PC-3 (cell line): Measurements from ENCODE around the gene PSMC6. TPM values are rescaled to one million over a fixed set of nuclear protein-coding genes. Genes with fewer than 3 reads are reported as not detected.

Experiments used
- ATAC-seq: fragments of 200-7000 bp; cut with Tn5 transposase; 2 replicates; pipeline ENCODE4 v1.9.1; 2020; ENCODE audit warnings: mild to moderate bottlenecking, moderate library complexity
- BruUV-seq: library from RNA; stranded (reverse); fragments of 400-500 nt; replicated peaks from 2 replicates; lab custom pipeline; 2021; lab: Mats Ljungman, UMichigan
- CTCF ChIA-PET: fragments of 300-600 bp; sonication (Branson Sonifier 250); formaldehyde crosslinking; loops from one replicate; lab custom pipeline; 2022; ENCODE audit warnings: antibody characterized with exemption; lab: Charles Lee
- POLR2A ChIA-PET: fragments of 300-600 bp; sonication (Branson Sonifier 250); formaldehyde crosslinking; loops from one replicate; lab custom pipeline; 2022; ENCODE audit warnings: antibody characterized with exemption; ENCODE audit not compliant: unreplicated experiment; lab: Charles Lee
- DNase-seq: peaks from one replicate; pipeline ENCODE4 v3.0.0-alpha.2; 2015
- H2AFZ ChIP-seq: fragments of 300-600 bp; sonication (generic); 2 replicates; pipeline ENCODE4 v1.6.0; 2016; ENCODE audit warnings: antibody characterized with exemption, low read length
- H3F3A ChIP-seq: fragments of 300-600 bp; sonication (generic); one replicate; pipeline ENCODE4 v1.6.0; 2017; ENCODE audit warnings: antibody characterized with exemption, low read length, control low read depth, mild to moderate bottlenecking; ENCODE audit not compliant: unreplicated experiment
- H3K27ac ChIP-seq: fragments of 300-600 bp; sonication (generic); 2 replicates; pipeline ENCODE4 v1.5.1; 2016; ENCODE audit warnings: mild to moderate bottlenecking, low read length
- H3K27me3 ChIP-seq: fragments of 300-600 bp; sonication (generic); 2 replicates; pipeline ENCODE4 v1.6.1; 2016; ENCODE audit warnings: low read length, mixed read lengths
- H3K36me3 ChIP-seq: fragments of 300-600 bp; sonication (generic); 2 replicates; pipeline ENCODE4 v1.6.1; 2016; ENCODE audit warnings: low read depth, mixed run types, low read length, mixed read lengths
- H3K4me1 ChIP-seq: fragments of 300-600 bp; sonication (generic); 2 replicates; pipeline ENCODE4 v1.5.1; 2016; ENCODE audit warnings: low read length; ENCODE audit not compliant: insufficient read depth
- H3K4me2 ChIP-seq: fragments of 300-600 bp; sonication (generic); 2 replicates; pipeline ENCODE4 v1.6.0; 2016; ENCODE audit warnings: low read length
- H3K4me3 ChIP-seq: fragments of 300-600 bp; sonication (generic); 2 replicates; pipeline ENCODE4 v1.5.1; 2016; ENCODE audit warnings: mild to moderate bottlenecking, low read length, mixed read lengths
- H3K79me2 ChIP-seq: fragments of 300-600 bp; sonication (generic); 2 replicates; pipeline ENCODE4 v1.6.1; 2017; ENCODE audit warnings: low read length, mixed read lengths
- H3K9ac ChIP-seq: fragments of 300-600 bp; sonication (generic); 2 replicates; pipeline ENCODE4 v1.6.0; 2016; ENCODE audit warnings: mild to moderate bottlenecking, low read length
- H3K9me2 ChIP-seq: fragments of 300-600 bp; sonication (generic); replicated peaks from 2 replicates; pipeline ENCODE4 v1.6.1; 2016; ENCODE audit warnings: mixed run types, low read length, mixed read lengths
- H3K9me3 ChIP-seq: fragments of 300-600 bp; sonication (generic); 2 replicates; pipeline ENCODE4 v1.6.1; 2016; ENCODE audit warnings: low read length, mixed read lengths
- H4K20me1 ChIP-seq: fragments of 300-600 bp; sonication (generic); 2 replicates; pipeline ENCODE4 v1.6.1; 2016; ENCODE audit warnings: low read length, mixed read lengths
- CTCF ChIP-seq: fragments of 300-600 bp; sonication (generic); conservative IDR thresholded peaks from 2 replicates; pipeline ENCODE4 v1.5.1; 2017; ENCODE audit warnings: antibody characterized with exemption, low read depth, mild to moderate bottlenecking, low read length
- EZH2 ChIP-seq: fragments of 300-600 bp; sonication (generic); IDR thresholded peaks from one replicate; pipeline ENCODE4 v1.6.1; 2017; ENCODE audit warnings: antibody characterized with exemption, mild to moderate bottlenecking, low read length; ENCODE audit not compliant: unreplicated experiment
- EZH2phosphoT487 ChIP-seq: fragments of 300-600 bp; sonication (generic); IDR thresholded peaks from 2 replicates; pipeline ENCODE4 v1.6.1; 2018; ENCODE audit warnings: mild to moderate bottlenecking, antibody characterized with exemption, low read length, borderline replicate concordance
- intact Hi-C: fragments of 100-400 bp; cut with micrococcal nuclease; formaldehyde crosslinking; loops from 2 replicates; pipeline ENCODE4 v1.9.0; 2023
- total RNA-seq: library from RNA; depleted of rRNA; stranded (reverse); fragments of >200 nt; gene quantifications from 2 replicates; pipeline ENCODE4 v1.2.3, GENCODE V29; 2014

The PSMC6 gene
- total RNA-seq, 1 experiment from 2014 or later = 232 TPM

GRCh38 chr14:52730709-52731111 is 23.7 kb downstream of the PSMC6 start:
- POLR2A ChIA-PET = interaction anchor here (0.7 kb wide), 1 partner anchor 63 kb away, joined by 3 read pairs; no protein-coding TSS in a partner anchor
- H3K4me2 ChIP-seq = peak overlapping the region; percentile 87
- peak overlapping the region; percentile 89 for H3K9ac ChIP-seq
- CTCF ChIA-PET = no interaction called here
- no peaks in the 10 kb centered on the region; the same call in 1 of the 2 replicates for H3K4me1 ChIP-seq
- H3K4me3 ChIP-seq = peak overlapping the region; percentile 80
- peaks cover 14% of the 10 kb centered on the region for H3K36me3 ChIP-seq
- intact Hi-C loops = loop anchor here (1.0 to 2.0 kb wide), 3 partner anchors 39 to 221 kb away; partner anchors contain the start of genes FERMT2 and GNPNAT1
- no TSS peak for BruUV-seq
- peak overlapping the region; percentile 75 for H2AFZ ChIP-seq
- H3K79me2 ChIP-seq = peaks cover 47% of the 10 kb centered on the region
- DNase-seq = peak; percentile 45
- H3K27ac ChIP-seq = peak overlapping the region; percentile 18
- TF ChIP-seq EZH2 = no peak
- no peak for TF ChIP-seq EZH2phosphoT487
- TF ChIP-seq CTCF = no peak
- no peak; the same call in 1 of the 2 replicates for ATAC-seq
- no peaks in the 10 kb centered on the region for H4K20me1 ChIP-seq
- H3F3A ChIP-seq = no peaks in the 10 kb centered on the region
- no peaks in the 10 kb centered on the region for H3K9me3 ChIP-seq
- H3K27me3 ChIP-seq = no peaks in the 10 kb centered on the region
- no peaks in the 10 kb centered on the region for H3K9me2 ChIP-seq

GRCh38 chr14:52733824-52734223 is 26.8 kb downstream of the PSMC6 start:
- Histone ChIP-seq H3K79me2 (peaks cover 71% of the 10 kb centered on the region), H3K27me3 (no peaks in the 10 kb centered on the region), H3K27ac (no peak overlapping the region), H4K20me1 (no peaks in the 10 kb centered on the region), H3K9me2 (no peaks in the 10 kb centered on the region), H2AFZ (no peak overlapping the region), H3F3A (no peaks in the 10 kb centered on the region), H3K4me3 (no peak overlapping the region), H3K36me3 (no peaks in the 10 kb centered on the region), H3K9ac (no peak overlapping the region), H3K9me3 (no peaks in the 10 kb centered on the region), H3K4me2 (no peak overlapping the region), H3K4me1 (no peaks in the 10 kb centered on the region; the same call in 1 of the 2 replicates)
- ATAC-seq (no peak), DNase-seq (no peak)
- intact Hi-C loops = no loop called here
- BruUV-seq = no TSS peak
- ChIA-PET POLR2A (no interaction called here), CTCF (interaction anchor here (0.6 kb wide), 1 partner anchor 113 kb away, joined by 3 read pairs; no protein-coding TSS in a partner anchor)
- TF ChIP-seq EZH2 (no peak), EZH2phosphoT487 (no peak), CTCF (no peak)

- Histone ChIP-seq H4K20me1 (no peaks in the 10 kb centered on the region), H3K27me3 (no peaks in the 10 kb centered on the region), H3K4me1 (no peaks in the 10 kb centered on the region), H3K4me2 (no peak overlapping the region), H3K79me2 (peaks cover 80% of the 10 kb centered on the region), H2AFZ (no peak overlapping the region), H3K9me3 (no peaks in the 10 kb centered on the region), H3K36me3 (no peaks in the 10 kb centered on the region), H3K9ac (no peak overlapping the region), H3K27ac (no peak overlapping the region), H3F3A (no peaks in the 10 kb centered on the region), H3K4me3 (no peak overlapping the region), H3K9me2 (no peaks in the 10 kb centered on the region)
- ChIA-PET POLR2A (no interaction called here), CTCF (no interaction called here)
- intact Hi-C loops = no loop called here
- no peak for ATAC-seq
- TF ChIP-seq CTCF (no peak), EZH2 (no peak), EZH2phosphoT487 (no peak)
- DNase-seq = no peak
- BruUV-seq = no TSS peak
Observed at GRCh38 chr14:52735921-52736489, 29.0 kb downstream of the PSMC6 start.
